DMS153 treated with DMSO at 0.1 percent for 48 hours (cell line): Measurements from ENCODE around the gene ACKR1.

Source experiments
- DNase-seq: peaks from one replicate; lab custom pipeline; 2025; ENCODE audit not compliant: unreplicated experiment; lab: John Stamatoyannopoulos, UW

The ACKR1 gene

DNA sequence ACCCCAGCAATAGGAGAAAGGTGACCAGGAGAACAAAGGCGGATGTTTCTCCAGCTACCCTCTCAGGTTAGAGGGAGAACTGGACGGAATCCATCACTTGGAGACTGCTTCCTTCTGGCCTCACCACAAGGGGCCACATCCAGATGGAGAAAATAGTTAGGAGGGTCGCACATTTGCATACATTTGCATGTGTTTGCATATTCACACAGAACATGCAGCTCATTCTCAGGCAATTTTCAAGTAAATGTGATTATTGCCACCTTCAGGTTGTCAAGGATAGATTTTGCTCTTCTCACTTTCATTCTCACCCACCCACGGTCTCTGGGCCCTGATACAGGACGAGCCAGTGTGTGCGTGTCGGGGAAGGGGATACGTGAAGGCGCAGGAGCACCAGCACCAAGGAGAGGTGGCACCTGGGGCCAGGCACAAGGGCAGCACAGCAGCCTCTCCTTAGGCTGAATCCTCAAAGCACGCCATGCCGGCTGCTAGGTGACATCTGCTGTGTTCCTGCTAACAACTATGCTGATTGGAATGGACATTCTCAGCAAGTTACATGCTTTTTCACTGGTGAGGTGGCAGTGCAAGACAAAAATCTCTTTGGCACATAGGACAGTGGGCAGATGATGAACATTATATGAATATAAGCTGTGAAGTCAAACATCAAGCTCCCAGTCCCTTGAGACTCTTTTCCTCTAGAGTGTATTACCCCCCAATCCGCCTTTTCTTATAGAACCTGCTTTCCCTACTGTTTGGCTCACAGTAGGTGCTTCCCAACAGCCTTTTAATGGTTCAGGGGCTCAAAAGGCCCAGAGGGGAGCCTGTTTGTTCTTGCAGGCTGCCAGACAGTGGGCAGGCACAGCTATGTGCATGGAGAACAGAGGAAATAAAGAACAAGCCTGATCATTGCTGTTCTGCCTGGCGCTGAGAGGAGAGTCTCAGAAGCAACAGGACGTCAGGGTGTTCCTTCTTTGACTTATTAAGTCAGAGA, 14.3 kb downstream of the ACKR1 start:
- no peak for DNase-seq

DNA sequence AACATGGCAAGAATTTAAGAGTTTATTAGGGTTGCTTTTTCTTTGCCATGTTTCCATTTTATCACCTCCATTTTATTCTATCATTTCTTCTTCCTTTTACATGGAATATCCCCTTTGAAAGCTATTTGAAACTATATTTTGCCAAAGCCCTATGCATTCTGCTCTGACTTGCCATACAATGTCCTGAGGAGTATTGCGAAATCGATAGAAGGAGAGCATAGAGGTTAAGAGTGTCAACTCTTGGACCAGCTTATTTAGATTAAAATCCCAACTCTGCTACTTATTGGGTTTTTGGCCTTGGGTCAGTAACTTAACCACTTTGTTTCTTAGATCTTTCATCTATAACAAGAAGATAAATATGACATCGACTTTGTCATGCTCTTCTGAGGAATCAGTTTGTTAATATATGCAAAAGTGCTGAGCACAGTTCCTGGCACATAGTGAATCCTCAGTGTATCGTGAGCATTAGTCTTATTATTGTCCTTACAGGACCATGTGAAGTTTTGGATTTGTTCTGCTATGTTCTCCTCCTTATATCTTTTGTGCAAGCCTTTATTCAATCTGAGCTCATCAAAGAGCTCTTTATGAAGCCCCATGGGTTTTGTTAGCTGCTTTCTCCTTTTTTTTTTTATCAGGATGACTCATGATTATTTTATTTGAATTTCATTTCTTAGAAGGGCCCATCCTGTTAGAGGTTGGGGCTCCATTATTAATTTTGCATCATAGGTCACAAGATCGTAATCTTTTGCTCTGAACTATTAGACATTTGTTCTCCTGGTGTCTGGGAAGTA, 17.6 kb downstream of the ACKR1 start:
- DNase-seq = no peak

DNA sequence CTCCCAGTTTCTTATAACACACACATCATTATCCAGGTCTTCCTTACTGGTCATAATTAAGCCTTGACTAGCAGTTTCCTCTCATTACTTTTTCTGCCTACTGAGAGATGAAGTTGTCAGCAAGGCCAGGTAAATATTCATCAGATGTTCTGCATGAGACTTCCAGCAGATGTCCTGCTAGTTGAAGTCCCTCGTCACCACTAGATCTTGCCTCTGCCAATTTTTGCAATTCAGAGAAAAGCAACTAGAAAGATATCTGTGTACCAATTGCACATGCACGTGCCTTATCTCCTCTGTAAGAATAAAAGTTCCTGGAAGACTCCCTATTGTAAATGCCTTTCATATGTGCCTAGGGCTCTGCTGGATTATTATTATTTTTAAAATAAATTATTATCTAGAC, 18.3 kb downstream of the ACKR1 start:
- no peak for DNase-seq

DNA sequence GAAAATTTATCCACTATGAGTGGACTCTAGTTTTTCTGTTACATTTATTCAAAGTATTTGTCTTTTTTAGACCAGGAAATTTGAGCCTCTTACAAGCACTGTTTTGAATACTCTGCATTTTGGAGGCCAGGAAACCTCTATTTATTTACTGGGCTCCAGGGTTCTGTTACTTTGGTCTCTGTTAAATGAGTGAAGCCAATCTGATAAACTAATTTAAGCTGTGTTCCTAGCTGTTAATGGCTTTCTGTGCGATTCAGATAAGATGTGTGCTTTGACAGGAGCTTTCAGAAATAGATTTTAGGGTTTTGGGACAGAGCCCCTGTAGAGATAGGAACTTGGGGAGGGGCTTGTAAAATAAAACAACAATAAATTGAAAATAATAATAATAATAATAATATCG, 23.9 kb downstream of the ACKR1 start:
- DNase-seq = no peak

DNA sequence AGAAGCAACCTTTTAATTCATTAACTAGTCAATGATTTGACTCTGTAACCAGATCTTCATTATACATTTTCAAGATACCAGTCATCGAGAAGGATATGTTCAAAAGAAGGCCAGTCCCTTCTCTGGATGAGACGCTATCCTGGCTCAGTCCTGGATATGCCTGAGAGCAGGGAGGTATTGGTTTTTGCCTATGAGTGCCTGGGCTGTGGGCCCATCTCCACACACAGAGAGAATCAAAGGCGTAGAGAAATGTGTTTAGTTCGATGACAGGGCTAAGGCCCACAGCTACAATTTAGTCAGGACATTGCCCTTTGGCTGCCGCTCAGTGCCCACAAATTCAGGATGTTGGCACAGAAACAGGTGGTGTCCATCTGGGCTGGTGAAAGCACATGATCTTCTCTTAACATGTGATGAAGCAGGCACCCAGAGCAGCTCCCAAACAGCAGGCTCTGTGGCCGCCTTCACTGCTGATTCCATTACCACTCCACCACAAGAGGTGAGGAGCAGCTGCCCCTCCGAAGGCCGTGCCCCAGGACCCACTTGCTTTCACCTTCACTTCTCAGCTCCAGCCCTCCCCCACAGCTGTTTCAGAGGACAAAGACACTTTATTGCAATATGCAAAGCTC, 24.7 kb downstream of the ACKR1 start:
- DNase-seq = no peak

DNA sequence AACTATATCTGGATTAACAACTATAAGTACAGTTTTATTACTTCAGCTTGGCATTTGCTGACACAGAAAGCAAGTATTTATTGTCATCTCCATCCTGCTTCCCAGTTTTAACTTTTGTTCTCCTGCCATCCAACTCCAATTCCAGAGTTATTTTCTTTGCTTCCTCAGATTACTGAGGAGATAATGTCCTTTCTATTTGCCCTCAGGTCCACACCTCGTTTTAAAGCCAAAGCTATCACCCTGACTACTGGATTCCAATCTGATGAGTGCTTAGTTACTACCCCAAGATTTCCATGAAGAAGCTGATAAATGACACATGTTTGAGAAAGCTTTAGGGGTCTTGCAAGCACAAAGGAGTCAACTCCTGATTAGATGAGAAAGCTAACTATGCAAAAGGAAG, 25.2 kb downstream of the ACKR1 start:
- DNase-seq = no peak

DNA sequence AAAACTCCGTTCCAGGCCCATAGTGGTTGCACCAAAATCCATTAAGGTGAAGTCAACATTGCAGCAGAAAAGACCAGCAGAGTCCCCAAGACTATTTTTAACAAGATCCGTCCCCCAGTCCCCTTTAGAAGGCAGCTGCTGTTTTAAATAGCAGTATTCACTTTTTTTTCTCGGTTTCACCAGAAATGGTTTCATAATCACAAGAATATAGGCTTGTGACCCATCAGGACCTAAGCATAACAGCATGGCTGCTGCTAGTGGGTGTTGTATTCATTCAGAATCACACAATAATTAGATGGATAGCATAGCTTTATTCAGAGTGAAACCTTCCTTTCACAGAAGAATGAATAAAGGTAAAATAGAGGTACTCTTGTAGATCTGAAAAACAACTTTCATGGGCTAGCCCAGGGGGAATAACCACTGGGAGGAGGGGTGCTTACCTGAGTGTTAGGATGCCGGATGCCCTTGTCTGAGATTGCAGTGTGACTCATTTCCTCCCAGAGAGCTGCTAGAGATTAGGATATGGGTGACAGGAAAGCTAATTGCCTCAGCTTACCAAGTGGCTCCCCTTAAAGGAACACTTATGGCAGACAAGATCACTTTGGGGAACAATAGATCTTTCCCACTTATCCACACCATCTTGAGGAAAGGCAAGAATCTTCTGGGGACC, 35.0 kb downstream of the ACKR1 start:
- no peak for DNase-seq

DNA sequence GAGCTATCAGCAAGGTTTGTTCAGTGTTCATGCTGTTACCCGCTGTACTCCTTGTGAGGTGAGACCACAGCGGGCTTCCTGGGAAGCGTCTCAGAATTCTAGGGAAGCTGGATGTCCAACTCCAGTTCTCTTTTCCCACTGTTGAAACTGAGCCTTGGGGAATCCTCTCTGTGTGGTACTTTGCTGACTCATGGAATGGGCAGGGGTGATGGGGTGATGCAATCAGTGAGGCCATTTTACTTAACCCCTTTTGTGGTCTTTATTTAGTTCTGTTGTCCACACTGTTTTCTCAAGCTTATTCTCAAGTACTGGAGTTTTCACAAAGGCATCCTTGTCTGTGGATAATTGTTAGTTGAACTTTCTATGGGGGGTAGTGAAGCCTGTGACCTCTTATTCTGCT, 42.6 kb downstream of the ACKR1 start:
- no peak for DNase-seq

DNA sequence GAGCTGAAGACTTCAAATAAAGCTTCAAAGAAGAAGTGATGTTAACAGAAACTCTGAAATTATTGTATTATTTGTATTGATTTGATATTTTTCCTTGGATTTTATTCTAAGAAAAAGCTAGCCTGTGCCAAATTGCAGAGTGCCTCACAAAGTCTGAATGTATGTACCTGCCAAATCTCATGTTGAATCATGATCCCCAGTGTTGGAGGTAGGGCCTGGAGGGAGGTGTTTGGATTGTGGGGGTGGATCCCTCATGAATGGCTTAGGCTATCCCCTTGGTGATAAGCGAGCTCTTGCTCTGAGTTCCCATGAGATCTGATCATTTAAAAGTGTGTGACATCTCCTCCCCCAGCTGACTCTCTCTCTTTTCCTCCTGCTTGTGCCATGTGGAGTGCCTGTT, 43.6 kb downstream of the ACKR1 start:
- DNase-seq = no peak

DNA sequence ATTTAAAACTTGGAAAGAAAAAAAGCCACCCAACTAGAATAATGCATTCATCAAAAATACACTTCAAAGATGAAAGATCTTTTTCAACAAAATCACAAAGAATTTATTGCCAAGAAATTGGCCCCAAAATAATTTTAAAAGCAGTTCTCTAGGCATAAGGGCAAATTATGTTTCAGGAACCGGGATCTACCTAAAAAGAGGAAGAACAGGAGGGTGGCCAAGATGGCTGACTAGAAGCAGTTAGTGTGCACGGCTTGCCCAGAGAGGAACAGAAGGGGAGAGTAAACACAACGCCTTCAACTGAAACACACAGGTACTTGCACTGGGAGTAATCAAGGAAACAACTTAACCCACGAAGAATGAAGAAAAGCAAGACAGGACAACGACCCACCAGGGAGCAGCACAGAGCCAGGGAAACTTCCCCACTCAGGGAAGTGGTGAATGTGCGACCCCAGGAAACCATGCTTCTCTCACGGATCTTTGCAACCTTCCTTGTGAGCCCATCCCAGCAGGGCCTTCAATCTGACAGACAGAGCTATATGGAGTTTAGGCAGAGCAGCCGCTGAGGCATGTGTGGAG, 46.1 kb downstream of the ACKR1 start:
- DNase-seq = no peak
